HEK293 (cell line): Measurements from ENCODE around the gene SPA17.

Experiments
- CTCF ChIA-PET: fragments of 350-600 bp; formaldehyde crosslinking; extraction: SDS; loops from one replicate; lab custom pipeline; 2021; ENCODE audit warnings: antibody characterized with exemption; lab: Yijun Ruan, JAX
- POLR2A ChIA-PET: fragments of 300-600 bp; formaldehyde crosslinking; extraction: SDS; loops from one replicate; lab custom pipeline; 2020; ENCODE audit warnings: antibody characterized with exemption, inconsistent platforms; lab: Yijun Ruan, JAX
- H3K27ac ChIP-seq: fragments of 200-500 bp; sonication (Bioruptor generic); 2 replicates; pipeline ENCODE4 v1.5.1; 2014; ENCODE audit warnings: low read depth, low read length, control low read depth, inconsistent platforms; ENCODE audit errors: extremely low read depth
- H3K36me3 ChIP-seq, 2 experiments: fragments of 200-500 bp in 1 of 2; sonication (Bioruptor generic) in 1 of 2; 1 replicate in 1 of 2; 2 replicates in 1 of 2; pipeline ENCODE4 v1.5.1; 2014 to 2017; ENCODE audit warnings: inconsistent platforms in 2 of 2, low read length in 2 of 2; ENCODE audit not compliant: control insufficient read depth in 2 of 2, insufficient read depth in 1 of 2
- H3K4me1 ChIP-seq: fragments of 200-500 bp; sonication (Bioruptor generic); 2 replicates; pipeline ENCODE4 v1.5.1; 2014; ENCODE audit warnings: mild to moderate bottlenecking, low read length, inconsistent platforms; ENCODE audit not compliant: control insufficient read depth, insufficient read depth
- H3K4me3 ChIP-seq: 2 replicates; pipeline ENCODE4 v1.5.1; 2011; ENCODE audit warnings: low read depth, mild to moderate bottlenecking, control low read depth, low read length, moderate library complexity
- H3K9me3 ChIP-seq: fragments of 200-500 bp; sonication (Bioruptor generic); 2 replicates; pipeline ENCODE4 v1.5.1; 2014; ENCODE audit warnings: low read depth, low read length, inconsistent platforms; ENCODE audit not compliant: control insufficient read depth, insufficient read depth
- GLIS1 ChIP-seq: fragments of 450-650 bp; formaldehyde crosslinking; IDR thresholded peaks from 2 replicates; pipeline ENCODE4 v1.5.1; 2016; ENCODE audit warnings: missing biosample characterization, missing genetic modification characterization
- OSR2 ChIP-seq: fragments of 450-650 bp; formaldehyde crosslinking; IDR thresholded peaks from 2 replicates; pipeline ENCODE4 v1.5.1; 2016; ENCODE audit warnings: missing biosample characterization, missing genetic modification characterization
- SP3 ChIP-seq: fragments of 450-650 bp; formaldehyde crosslinking; IDR thresholded peaks from 2 replicates; pipeline ENCODE4 v1.5.1; 2016; ENCODE audit warnings: missing biosample characterization, missing genetic modification characterization
- ZBTB11 ChIP-seq: fragments of 450-650 bp; formaldehyde crosslinking; conservative IDR thresholded peaks from 2 replicates; pipeline ENCODE4 v1.5.1; 2016; ENCODE audit warnings: low read depth, missing biosample characterization, missing genetic modification characterization
- ZBTB48 ChIP-seq: fragments of 450-650 bp; formaldehyde crosslinking; IDR thresholded peaks from 2 replicates; pipeline ENCODE4 v1.5.1; 2016; ENCODE audit warnings: missing biosample characterization, missing genetic modification characterization
- ZBTB7A ChIP-seq: fragments of 450-650 bp; formaldehyde crosslinking; IDR thresholded peaks from 2 replicates; pipeline ENCODE4 v1.5.1; 2016; ENCODE audit warnings: low read depth, missing biosample characterization, missing genetic modification characterization
- ZFP3 ChIP-seq: fragments of 450-650 bp; formaldehyde crosslinking; IDR thresholded peaks from 2 replicates; pipeline ENCODE4 v1.5.1; 2016; ENCODE audit warnings: low read depth, missing biosample characterization, missing genetic modification characterization
- ZNF133 ChIP-seq: fragments of 450-650 bp; formaldehyde crosslinking; IDR thresholded peaks from 2 replicates; pipeline ENCODE4 v1.5.1; 2016; ENCODE audit warnings: missing biosample characterization, missing genetic modification characterization
- ZNF248 ChIP-seq: fragments of 450-650 bp; formaldehyde crosslinking; IDR thresholded peaks from 2 replicates; pipeline ENCODE4 v1.5.1; 2017; ENCODE audit warnings: missing biosample characterization, missing genetic modification characterization
- ZNF280C ChIP-seq: fragments of 450-650 bp; formaldehyde crosslinking; IDR thresholded peaks from 2 replicates; pipeline ENCODE4 v1.5.1; 2016; ENCODE audit warnings: missing biosample characterization, missing genetic modification characterization
- ZNF473 ChIP-seq: fragments of 450-650 bp; formaldehyde crosslinking; IDR thresholded peaks from 2 replicates; pipeline ENCODE4 v1.5.1; 2017; ENCODE audit warnings: missing biosample characterization, missing genetic modification characterization
- ZNF514 ChIP-seq: fragments of 450-650 bp; formaldehyde crosslinking; IDR thresholded peaks from 2 replicates; pipeline ENCODE4 v1.5.1; 2016; ENCODE audit warnings: missing biosample characterization, missing genetic modification characterization
- ZNF530 ChIP-seq: fragments of 450-650 bp; formaldehyde crosslinking; IDR thresholded peaks from 2 replicates; pipeline ENCODE4 v1.5.1; 2016; ENCODE audit warnings: low read depth, missing biosample characterization, missing genetic modification characterization
- ZNF555 ChIP-seq: fragments of 450-650 bp; formaldehyde crosslinking; conservative IDR thresholded peaks from 2 replicates; pipeline ENCODE4 v1.5.1; 2017; ENCODE audit warnings: missing biosample characterization, mild to moderate bottlenecking, missing genetic modification characterization, inconsistent platforms
- ZNF629 ChIP-seq: fragments of 450-650 bp; formaldehyde crosslinking; IDR thresholded peaks from 2 replicates; pipeline ENCODE4 v1.5.1; 2017; ENCODE audit warnings: missing biosample characterization, missing genetic modification characterization
- ZNF792 ChIP-seq: fragments of 450-650 bp; formaldehyde crosslinking; IDR thresholded peaks from 2 replicates; pipeline ENCODE4 v1.5.1; 2016; ENCODE audit warnings: missing biosample characterization, missing genetic modification characterization
- ZSCAN5A ChIP-seq: fragments of 450-650 bp; formaldehyde crosslinking; IDR thresholded peaks from 2 replicates; pipeline ENCODE4 v1.5.1; 2016; ENCODE audit warnings: missing biosample characterization, missing genetic modification characterization

The SPA17 gene

GRCh38 chr11:124700028-124700427 is 26.3 kb downstream of the SPA17 start:
- no peaks in the 10 kb centered on the region for H3K9me3 ChIP-seq
- no peak overlapping the region for H3K4me3 ChIP-seq
- POLR2A ChIA-PET, result no interaction called here
- H3K36me3 ChIP-seq, result peaks cover 0 to 3% of the 10 kb centered on the region in 2 experiments; a peak in 1 of 3 replicates
- no peak overlapping the region for H3K27ac ChIP-seq
- H3K4me1 ChIP-seq, result no peaks in the 10 kb centered on the region
- TF ChIP-seq ZNF792 (tag by site-specific recombination), result no peak
- no peak for TF ChIP-seq ZNF133 (tag by site-specific recombination)
- no peak for TF ChIP-seq ZNF555 (tag by site-specific recombination)
- TF ChIP-seq ZNF280C (tag by site-specific recombination), result no peak
- TF ChIP-seq OSR2 (tag by site-specific recombination), result no peak
- no peak for TF ChIP-seq ZNF629
- no peak for TF ChIP-seq ZBTB7A (tag by site-specific recombination)
- TF ChIP-seq ZNF248 (tag by site-specific recombination), result no peak
- no peak for TF ChIP-seq ZBTB48
- no peak for TF ChIP-seq ZNF473 (tag by site-specific recombination)
- no peak for TF ChIP-seq SP3 (tag by site-specific recombination)
- no peak for TF ChIP-seq ZNF530 (tag by site-specific recombination)
- no peak for TF ChIP-seq ZFP3 (tag by site-specific recombination)
- TF ChIP-seq GLIS1 (tag by site-specific recombination), result no peak
- no peak for TF ChIP-seq ZNF514 (tag by site-specific recombination)
- TF ChIP-seq, all 188 proteins: peak for 0
- CTCF ChIA-PET, result interaction anchor here (0.6 to 1.0 kb wide), 4 partner anchors 58 to 66 kb away, joined by 3 to 5 read pairs (median 4); no protein-coding TSS in a partner anchor

GRCh38 chr11:124707829-124708228 is 34.1 kb downstream of the SPA17 start:
- no peak for TF ChIP-seq ZSCAN5A (tag by site-specific recombination)
- 0 out of 2 replicates have a peak, but pooled peaks have one; percentile 24 for TF ChIP-seq ZBTB11 (tag by site-specific recombination)
- TF ChIP-seq, all 188 proteins: peak for 1
- H3K36me3 ChIP-seq, result no peaks in the 10 kb centered on the region
- no peak overlapping the region for H3K27ac ChIP-seq
- CTCF ChIA-PET, result no interaction called here
- no peaks in the 10 kb centered on the region for H3K4me1 ChIP-seq
- H3K9me3 ChIP-seq, result no peaks in the 10 kb centered on the region
- POLR2A ChIA-PET, result no interaction called here
- H3K4me3 ChIP-seq, result no peak overlapping the region
